ENCODE data around the gene ZNF496. TPM values are rescaled to one million over a fixed set of nuclear protein-coding genes. Genes with fewer than 3 reads are reported as not detected.
"Not testable (repeated sequence)": the region's sequence is repeated elsewhere in the genome, so short reads cannot be mapped to it uniquely, and the experiment has no call there.

The ZNF496 gene
- total and polyA plus RNA-seq, 9 of the 15 experiments (the other 6 are each of a cell fraction or from before 2014, with no cell fraction given), result 4.3 to 54.0 (median 31.3) TPM

DNA sequence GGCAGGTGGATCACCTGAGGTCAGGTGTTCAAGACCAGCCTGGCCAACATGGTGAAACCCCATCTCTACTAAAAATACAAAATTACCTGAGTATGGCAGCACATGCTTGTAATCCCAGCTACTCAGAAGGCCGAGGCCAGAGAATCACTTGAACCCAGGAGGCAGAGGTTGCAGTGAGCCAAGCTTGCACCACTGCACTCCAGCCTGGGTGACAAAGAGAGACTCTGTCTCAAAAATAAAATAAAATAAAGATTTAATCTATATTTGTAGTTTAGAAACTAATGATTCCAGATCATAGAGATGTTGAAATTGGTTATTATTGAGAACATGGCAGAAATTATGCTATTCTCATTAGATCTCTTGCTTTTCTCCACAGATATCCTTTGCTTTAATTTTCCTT, 75.9 kb downstream of the ZNF496 start, which contains the start of gene VN1R5:
Gene VN1R5 (plus strand): TSS at position 301 of the 400 bp plus-strand sequence.
- H3K9ac ChIP-seq (ENCODE audit: insufficient read depth in 1 of 2, low read depth in 2 of 2, low read length in 2 of 2); H3K9me1 ChIP-seq (ENCODE audit: control insufficient read depth, insufficient read depth, low read length); DNase-seq (ENCODE audit: extremely low read depth in 1 of 4, low spot score in 3 of 4); H3K4me3 ChIP-seq; H3K9me3 ChIP-seq (replicated peaks; ENCODE audit: control insufficient read depth, insufficient read depth, low read depth, low read length); H3K27ac ChIP-seq (ENCODE audit: extremely low read depth, low read depth, low read length); H3K27me3 ChIP-seq (ENCODE audit: control insufficient read depth in 2 of 2, insufficient read depth in 2 of 2, low read length in 2 of 2); intact Hi-C loops (cut with micrococcal nuclease); H2AFZ ChIP-seq (ENCODE audit: low read depth, low read length); in situ Hi-C loops (cut with MboI); H3K79me2 ChIP-seq (ENCODE audit: control insufficient read depth, insufficient read depth, low read length); FAIRE-seq; H3K4me1 ChIP-seq (replicated peaks in 1 of 2; ENCODE audit: control insufficient read depth in 2 of 2, insufficient read depth in 2 of 2, low read length in 2 of 2); ATAC-seq; POLR2A ChIA-PET; H3K4me2 ChIP-seq (ENCODE audit: insufficient read depth, low read length); BruUV-seq (replicated peaks); H3K36me3 ChIP-seq (ENCODE audit: control insufficient read depth, insufficient read depth, low read length); CTCF ChIA-PET (ENCODE audit: low intra/inter-chr PET ratio); H4K20me1 ChIP-seq (replicated peaks; ENCODE audit: control insufficient read depth, insufficient read depth, low read length): not testable (repeated sequence)
- WGBS (ENCODE audit: insufficient coverage, low coverage, missing lambda C conversion rate), result 0% methylated on average over 1 of the region's 1 CpG

DNA sequence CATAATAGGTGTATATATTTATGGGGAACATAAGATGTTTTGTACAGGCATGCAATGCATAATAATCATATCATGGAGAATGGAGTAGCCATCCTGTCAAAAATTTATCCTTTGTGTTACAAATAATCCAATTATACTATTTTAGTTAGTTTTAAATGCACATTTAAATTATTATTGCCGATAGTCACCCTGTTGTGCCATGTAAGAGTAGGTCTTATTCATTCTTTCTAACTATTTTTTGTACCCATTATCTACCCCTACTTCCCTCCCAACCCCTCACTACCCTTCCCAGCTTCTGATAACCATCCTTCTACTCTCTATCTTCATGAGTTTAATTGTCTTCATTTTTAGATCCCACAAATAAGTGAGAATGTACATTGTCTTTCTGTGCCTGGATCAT, 84.1 kb downstream of the ZNF496 start:
- Histone ChIP-seq H3K9me3 (replicated peaks; ENCODE audit: control insufficient read depth, insufficient read depth, low read depth, low read length) (peaks cover 10% of the 10 kb centered on the region; the same call in 1 of the 2 replicates), H3K9ac (ENCODE audit: insufficient read depth in 1 of 2, low read depth in 2 of 2, low read length in 2 of 2) (no peak overlapping the region), H3K36me3 (ENCODE audit: control insufficient read depth, insufficient read depth, low read length) (no peaks in the 10 kb centered on the region), H3K27me3 (ENCODE audit: control insufficient read depth in 2 of 2, insufficient read depth in 2 of 2, low read length in 2 of 2) (no peaks in the 10 kb centered on the region), H3K4me2 (ENCODE audit: insufficient read depth, low read length) (no peak overlapping the region), H3K27ac (ENCODE audit: extremely low read depth, low read depth, low read length) (no peak overlapping the region), H3K4me1 (replicated peaks in 1 of 2; ENCODE audit: control insufficient read depth in 2 of 2, insufficient read depth in 2 of 2, low read length in 2 of 2) (no peaks in the 10 kb centered on the region; a peak in 1 of 5 replicates), H2AFZ (ENCODE audit: low read depth, low read length) (no peak overlapping the region), H4K20me1 (replicated peaks; ENCODE audit: control insufficient read depth, insufficient read depth, low read length) (no peaks in the 10 kb centered on the region), H3K79me2 (ENCODE audit: control insufficient read depth, insufficient read depth, low read length) (no peaks in the 10 kb centered on the region), H3K9me1 (ENCODE audit: control insufficient read depth, insufficient read depth, low read length) (no peaks in the 10 kb centered on the region), H3K4me3 (no peak overlapping the region)
- POLR2A ChIA-PET, result no interaction called here
- peak; percentile 81 for TF ChIP-seq HNRNPK (IDR thresholded peaks at IDR 0.05; ENCODE audit: low read depth, low read length, poor library complexity, severe bottlenecking)
- TF ChIP-seq, protein P1, sequence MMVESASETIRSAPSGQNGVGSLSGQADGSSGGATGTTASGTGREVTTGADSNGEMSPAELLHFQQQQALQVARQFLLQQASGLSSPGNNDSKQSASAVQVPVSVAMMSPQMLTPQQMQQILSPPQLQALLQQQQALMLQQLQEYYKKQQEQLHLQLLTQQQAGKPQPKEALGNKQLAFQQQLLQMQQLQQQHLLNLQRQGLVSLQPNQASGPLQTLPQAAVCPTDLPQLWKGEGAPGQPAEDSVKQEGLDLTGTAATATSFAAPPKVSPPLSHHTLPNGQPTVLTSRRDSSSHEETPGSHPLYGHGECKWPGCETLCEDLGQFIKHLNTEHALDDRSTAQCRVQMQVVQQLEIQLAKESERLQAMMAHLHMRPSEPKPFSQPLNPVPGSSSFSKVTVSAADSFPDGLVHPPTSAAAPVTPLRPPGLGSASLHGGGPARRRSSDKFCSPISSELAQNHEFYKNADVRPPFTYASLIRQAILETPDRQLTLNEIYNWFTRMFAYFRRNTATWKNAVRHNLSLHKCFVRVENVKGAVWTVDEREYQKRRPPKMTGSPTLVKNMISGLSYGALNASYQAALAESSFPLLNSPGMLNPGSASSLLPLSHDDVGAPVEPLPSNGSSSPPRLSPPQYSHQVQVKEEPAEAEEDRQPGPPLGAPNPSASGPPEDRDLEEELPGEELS (CRISPR knock-in tag; IDR thresholded peaks at IDR 0.05; ENCODE audit: borderline replicate concordance), result no peak
- BruUV-seq (replicated peaks), result no TSS peak
- FAIRE-seq (no peak), DNase-seq (ENCODE audit: extremely low read depth in 1 of 4, low spot score in 3 of 4) (no peak), ATAC-seq (no peak)
- CTCF ChIA-PET (ENCODE audit: low intra/inter-chr PET ratio), result no interaction called here
- intact Hi-C loops (cut with micrococcal nuclease) (no loop called here), in situ Hi-C loops (cut with MboI) (no loop called here)
- WGBS (ENCODE audit: insufficient coverage, low coverage, missing lambda C conversion rate), result 0% methylated on average over 1 of the region's 1 CpG

Small RNA genes within 50 kb of the gene (small RNA-seq; reads per million reads assigned to genes)
- gene RF00019, result not detected

Other genes starting within 250 kb of the ZNF496 start
- gene ZNF669, start 227.5 kb downstream of the ZNF496 start, total RNA-seq (2014; rRNA removed), result 9.8 and 10.9 TPM in 2 replicates
- gene ZNF669, start 227.5 kb downstream of the ZNF496 start, total RNA-seq (2014; rRNA removed; fragmentation: Illumina TruSeq; extraction: Trizol), result 18.3 and 21.1 TPM in 2 replicates
- gene ZNF669, start 227.5 kb downstream of the ZNF496 start, total RNA-seq (2015; rRNA removed; fragmentation: Illumina TruSeq; extraction: Trizol), result 14.4 and 16.1 TPM in 2 replicates
- gene ZNF669, start 227.5 kb downstream of the ZNF496 start, total RNA-seq (2021), result 8.0 and 10.2 TPM in 2 replicates
- 8.2 and 10.9 TPM in 2 replicates for gene ZNF669, start 227.5 kb downstream of the ZNF496 start, polyA plus RNA-seq (2011; rRNA removed)
- 10.3 and 12.1 TPM in 2 replicates for gene ZNF669, start 227.5 kb downstream of the ZNF496 start, polyA plus RNA-seq (2014; fragmentation: Illumina TruSeq; extraction: Trizol)
- 1 to 10 TPM; 5.3 to 6.3 TPM for gene ZNF669, start 227.5 kb downstream of the ZNF496 start, polyA plus RNA-seq (2014; fragmentation: Nextera tagmentation; extraction: Ambion mirVana)
- 8.2 and 9.2 TPM in 2 replicates for gene ZNF669, start 227.5 kb downstream of the ZNF496 start, polyA plus RNA-seq (2014; rRNA removed)
- gene ZNF124, start 159.8 kb downstream of the ZNF496 start, total RNA-seq (2014; rRNA removed), result 28.2 and 31.2 TPM in 2 replicates
- 71.5 and 74.9 TPM in 2 replicates for gene ZNF124, start 159.8 kb downstream of the ZNF496 start, total RNA-seq (2014; rRNA removed; fragmentation: Illumina TruSeq; extraction: Trizol)
- gene ZNF124, start 159.8 kb downstream of the ZNF496 start, total RNA-seq (2015; rRNA removed; fragmentation: Illumina TruSeq; extraction: Trizol), result 63.2 and 68.5 TPM in 2 replicates
- 43.1 and 47.1 TPM in 2 replicates for gene ZNF124, start 159.8 kb downstream of the ZNF496 start, total RNA-seq (2021)
- 20.2 TPM in 2 replicates for gene ZNF124, start 159.8 kb downstream of the ZNF496 start, polyA plus RNA-seq (2011; rRNA removed)
- 14.7 and 15.0 TPM in 2 replicates for gene ZNF124, start 159.8 kb downstream of the ZNF496 start, polyA plus RNA-seq (2014; fragmentation: Illumina TruSeq; extraction: Trizol)
- 10 to 100 TPM in 1 of 2 experiments, 1 to 10 TPM in 1; 7.6 to 13.6 TPM for gene ZNF124, start 159.8 kb downstream of the ZNF496 start, polyA plus RNA-seq (2014; fragmentation: Nextera tagmentation; extraction: Ambion mirVana)
- 12.5 and 13.5 TPM in 2 replicates for gene ZNF124, start 159.8 kb downstream of the ZNF496 start, polyA plus RNA-seq (2014; rRNA removed)
- not detected in 2 replicates for gene VN1R5, start 75.8 kb downstream of the ZNF496 start, total RNA-seq (2014; rRNA removed)
- gene VN1R5, start 75.8 kb downstream of the ZNF496 start, total RNA-seq (2014; rRNA removed; fragmentation: Illumina TruSeq; extraction: Trizol), result not detected in 2 replicates
- not detected in 2 replicates for gene VN1R5, start 75.8 kb downstream of the ZNF496 start, total RNA-seq (2015; rRNA removed; fragmentation: Illumina TruSeq; extraction: Trizol)
- not detected in 2 replicates for gene VN1R5, start 75.8 kb downstream of the ZNF496 start, total RNA-seq (2021)
- gene VN1R5, start 75.8 kb downstream of the ZNF496 start, polyA plus RNA-seq (2011; rRNA removed), result not detected in 2 replicates
- not detected in 2 replicates for gene VN1R5, start 75.8 kb downstream of the ZNF496 start, polyA plus RNA-seq (2014; fragmentation: Illumina TruSeq; extraction: Trizol)
- gene VN1R5, start 75.8 kb downstream of the ZNF496 start, polyA plus RNA-seq (2014; fragmentation: Nextera tagmentation; extraction: Ambion mirVana), result not detected
- not detected in 2 replicates for gene VN1R5, start 75.8 kb downstream of the ZNF496 start, polyA plus RNA-seq (2014; rRNA removed)
- gene NLRP3, start 84.3 kb upstream of the ZNF496 start, total RNA-seq (2014; rRNA removed), result not detected in 2 replicates
- not detected in 2 replicates for gene NLRP3, start 84.3 kb upstream of the ZNF496 start, total RNA-seq (2014; rRNA removed; fragmentation: Illumina TruSeq; extraction: Trizol)
- not detected in 2 replicates for gene NLRP3, start 84.3 kb upstream of the ZNF496 start, total RNA-seq (2015; rRNA removed; fragmentation: Illumina TruSeq; extraction: Trizol)
- not detected in 2 replicates for gene NLRP3, start 84.3 kb upstream of the ZNF496 start, total RNA-seq (2021)
- gene NLRP3, start 84.3 kb upstream of the ZNF496 start, polyA plus RNA-seq (2011; rRNA removed), result not detected in 2 replicates
- gene NLRP3, start 84.3 kb upstream of the ZNF496 start, polyA plus RNA-seq (2014; fragmentation: Illumina TruSeq; extraction: Trizol), result not detected in 2 replicates
- gene NLRP3, start 84.3 kb upstream of the ZNF496 start, polyA plus RNA-seq (2014; fragmentation: Nextera tagmentation; extraction: Ambion mirVana), result not detected
- gene NLRP3, start 84.3 kb upstream of the ZNF496 start, polyA plus RNA-seq (2014; rRNA removed), result not detected in 2 replicates
- not detected in 2 replicates for gene OR2B11, start 126.2 kb upstream of the ZNF496 start, total RNA-seq (2014; rRNA removed)
- not detected in 2 replicates for gene OR2B11, start 126.2 kb upstream of the ZNF496 start, total RNA-seq (2014; rRNA removed; fragmentation: Illumina TruSeq; extraction: Trizol)
- gene OR2B11, start 126.2 kb upstream of the ZNF496 start, total RNA-seq (2015; rRNA removed; fragmentation: Illumina TruSeq; extraction: Trizol), result not detected in 2 replicates
- not detected in 2 replicates for gene OR2B11, start 126.2 kb upstream of the ZNF496 start, total RNA-seq (2021)
- gene OR2B11, start 126.2 kb upstream of the ZNF496 start, polyA plus RNA-seq (2011; rRNA removed), result not detected in 2 replicates
- gene OR2B11, start 126.2 kb upstream of the ZNF496 start, polyA plus RNA-seq (2014; fragmentation: Illumina TruSeq; extraction: Trizol), result not detected in 2 replicates
- gene OR2B11, start 126.2 kb upstream of the ZNF496 start, polyA plus RNA-seq (2014; fragmentation: Nextera tagmentation; extraction: Ambion mirVana), result not detected
- gene OR2B11, start 126.2 kb upstream of the ZNF496 start, polyA plus RNA-seq (2014; rRNA removed), result not detected in 2 replicates
- gene OR2C3, start 204.6 kb upstream of the ZNF496 start, total RNA-seq (2014; rRNA removed), result 0.04 TPM in 1 of 2 replicates, not detected in the other
- gene OR2C3, start 204.6 kb upstream of the ZNF496 start, total RNA-seq (2014; rRNA removed; fragmentation: Illumina TruSeq; extraction: Trizol), result not detected in 2 replicates
- gene OR2C3, start 204.6 kb upstream of the ZNF496 start, total RNA-seq (2015; rRNA removed; fragmentation: Illumina TruSeq; extraction: Trizol), result 0.04 TPM in 2 replicates
- 0.02 TPM in 1 of 2 replicates, not detected in the other for gene OR2C3, start 204.6 kb upstream of the ZNF496 start, total RNA-seq (2021)
- 0.01 and 0.03 TPM in 2 replicates for gene OR2C3, start 204.6 kb upstream of the ZNF496 start, polyA plus RNA-seq (2011; rRNA removed)
- gene OR2C3, start 204.6 kb upstream of the ZNF496 start, polyA plus RNA-seq (2014; fragmentation: Illumina TruSeq; extraction: Trizol), result 0.03 TPM in 1 of 2 replicates, not detected in the other
- under 1 TPM in 1 of 2 experiments, not detected in 1; under 0.01 TPM for gene OR2C3, start 204.6 kb upstream of the ZNF496 start, polyA plus RNA-seq (2014; fragmentation: Nextera tagmentation; extraction: Ambion mirVana)
- 0.05 TPM in 1 of 2 replicates, not detected in the other for gene OR2C3, start 204.6 kb upstream of the ZNF496 start, polyA plus RNA-seq (2014; rRNA removed)
- not detected in 2 replicates for gene GCSAML, start 217.3 kb upstream of the ZNF496 start, total RNA-seq (2014; rRNA removed)
- gene GCSAML, start 217.3 kb upstream of the ZNF496 start, total RNA-seq (2014; rRNA removed; fragmentation: Illumina TruSeq; extraction: Trizol), result not detected in 2 replicates
- not detected in 2 replicates for gene GCSAML, start 217.3 kb upstream of the ZNF496 start, total RNA-seq (2015; rRNA removed; fragmentation: Illumina TruSeq; extraction: Trizol)
- gene GCSAML, start 217.3 kb upstream of the ZNF496 start, total RNA-seq (2021), result not detected in 2 replicates
- 0.01 TPM in 1 of 2 replicates, not detected in the other for gene GCSAML, start 217.3 kb upstream of the ZNF496 start, polyA plus RNA-seq (2011; rRNA removed)
- gene GCSAML, start 217.3 kb upstream of the ZNF496 start, polyA plus RNA-seq (2014; fragmentation: Illumina TruSeq; extraction: Trizol), result not detected in 2 replicates
- not detected for gene GCSAML, start 217.3 kb upstream of the ZNF496 start, polyA plus RNA-seq (2014; fragmentation: Nextera tagmentation; extraction: Ambion mirVana)
- gene GCSAML, start 217.3 kb upstream of the ZNF496 start, polyA plus RNA-seq (2014; rRNA removed), result not detected in 2 replicates